Muscle layer of colon (tissue), 2 donors: ENCODE measurements around the gene BAHCC1.
A peak's percentile ranks its signal among the peaks of the same experiment; 100 is the strongest.

Experiments
- H3K27ac ChIP-seq: one replicate; pipeline ENCODE4 v1.7.0; 2013; ENCODE audit warnings: low read depth, mild to moderate bottlenecking, low read length, moderate library complexity
- H3K27me3 ChIP-seq, 2 donors: one replicate each; pipeline ENCODE4 v1.7.0; 2013; ENCODE audit warnings: low read length in 2 of 2, mild to moderate bottlenecking in 2 of 2; ENCODE audit not compliant: insufficient read depth in 2 of 2, control insufficient read depth in 1 of 2
- H3K36me3 ChIP-seq: one replicate; pipeline ENCODE4 v1.7.0; 2013; ENCODE audit warnings: mild to moderate bottlenecking, low read length; ENCODE audit not compliant: insufficient read depth
- H3K4me1 ChIP-seq: one replicate; pipeline ENCODE4 v1.7.0; 2013; ENCODE audit warnings: mild to moderate bottlenecking, low read length; ENCODE audit not compliant: insufficient read depth
- H3K4me3 ChIP-seq, 2 donors: one replicate each; pipeline ENCODE4 v1.7.0; 2013; ENCODE audit warnings: low read length in 2 of 2, low read depth in 1 of 2, mild to moderate bottlenecking in 1 of 2, moderate library complexity in 1 of 2
- H3K9ac ChIP-seq: one replicate; pipeline ENCODE4 v1.7.0; 2013; ENCODE audit warnings: low read length
- H3K9me3 ChIP-seq: one replicate; pipeline ENCODE4 v1.7.0; 2013; ENCODE audit warnings: mild to moderate bottlenecking, low read length
- donor health status: abdominal sarcoma.
- donor health status: Adenocarcinoma of cecum.

Gene BAHCC1

GRCh38 chr17:81494626-81495377 is 99.5 kb downstream of the BAHCC1 start:
- H3K4me1 ChIP-seq: no peaks in the 10 kb centered on the region
- no peaks in the 10 kb centered on the region for H3K9me3 ChIP-seq
- no peak overlapping the region for H3K4me3 ChIP-seq
- peaks cover 0 to 14% of the 10 kb centered on the region in 2 donors for H3K27me3 ChIP-seq
- no peaks in the 10 kb centered on the region for H3K36me3 ChIP-seq
- H3K27ac ChIP-seq: no peak overlapping the region
- H3K9ac ChIP-seq: no peak overlapping the region

DNA sequence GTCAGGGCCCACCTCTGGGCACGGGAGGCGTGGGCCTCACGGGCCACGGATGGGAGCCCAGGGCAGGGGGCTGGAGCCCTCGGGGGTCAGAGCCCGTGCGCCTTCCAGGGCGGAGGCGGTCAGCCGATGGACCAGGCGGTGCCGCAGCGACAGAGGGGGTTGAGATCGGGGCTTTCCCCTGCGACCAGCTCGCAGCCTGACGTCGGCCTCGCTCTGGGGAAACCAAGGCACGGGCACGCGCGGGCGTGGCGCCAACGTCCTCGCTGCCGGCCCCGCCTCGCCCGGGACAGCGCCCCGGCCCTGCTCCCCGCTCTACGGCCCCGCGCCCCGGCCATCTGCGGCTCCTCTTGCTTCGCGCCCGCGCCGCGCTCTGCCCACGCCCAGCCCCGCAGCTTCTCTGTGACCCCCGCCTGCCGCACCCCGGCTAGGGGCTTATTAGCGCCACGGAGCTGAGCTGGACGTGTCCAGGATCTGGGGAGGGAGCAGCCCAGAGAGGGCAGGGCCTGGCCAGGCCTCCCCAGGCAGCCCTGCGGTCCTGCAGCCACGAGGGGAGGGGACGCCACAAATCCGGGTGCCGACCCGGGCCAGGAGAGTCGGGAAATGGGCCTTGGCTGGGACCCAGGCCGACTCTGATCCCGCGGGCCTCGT is 103.8 kb downstream of the BAHCC1 start:
- H3K36me3 ChIP-seq: no peaks in the 10 kb centered on the region
- peaks cover 0 to 7% of the 10 kb centered on the region in 2 donors for H3K27me3 ChIP-seq
- no peak overlapping the region for H3K9ac ChIP-seq
- no peak overlapping the region for H3K27ac ChIP-seq
- no peaks in the 10 kb centered on the region for H3K9me3 ChIP-seq
- no peak overlapping the region for H3K4me3 ChIP-seq
- no peaks in the 10 kb centered on the region for H3K4me1 ChIP-seq

DNA sequence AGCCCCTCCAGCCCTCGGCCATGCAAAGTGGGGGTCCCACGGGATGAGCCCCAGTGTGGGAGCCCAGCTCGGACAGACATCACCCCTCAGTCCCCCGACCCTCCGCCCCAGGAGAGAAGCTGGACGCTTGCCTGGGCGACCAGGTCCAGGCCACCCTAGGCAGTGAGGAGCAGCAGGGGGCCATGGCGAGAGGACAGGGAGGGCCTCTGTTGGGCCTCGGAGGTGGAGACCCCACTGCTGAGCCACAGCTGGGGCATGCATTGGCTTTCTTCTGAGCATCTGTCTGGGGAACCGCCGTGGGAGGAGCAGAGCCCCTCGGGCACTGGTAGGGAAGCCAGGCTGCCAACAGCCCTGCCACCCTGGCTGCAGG is 104.3 kb downstream of the BAHCC1 start:
- H3K9me3 ChIP-seq: no peaks in the 10 kb centered on the region
- no peaks in the 10 kb centered on the region for H3K36me3 ChIP-seq
- no peak overlapping the region for H3K9ac ChIP-seq

GRCh38 chr17:81500047-81500446 is 104.8 kb downstream of the BAHCC1 start:
- Histone ChIP-seq H3K9me3 (no peaks in the 10 kb centered on the region), H3K4me3 (no peak overlapping the region), H3K9ac (no peak overlapping the region), H3K27me3 (no peaks in the 10 kb centered on the region), H3K27ac (no peak overlapping the region), H3K36me3 (no peaks in the 10 kb centered on the region), H3K4me1 (no peaks in the 10 kb centered on the region)

More for the DNA sequence above, 104.3 kb downstream of the BAHCC1 start:
- no peak overlapping the region for H3K27ac ChIP-seq
- H3K4me3 ChIP-seq: no peak overlapping the region
- H3K27me3 ChIP-seq: peaks cover 0 to 3% of the 10 kb centered on the region in 2 donors
- no peaks in the 10 kb centered on the region for H3K4me1 ChIP-seq

- Histone ChIP-seq H3K27ac (no peak overlapping the region), H3K36me3 (no peaks in the 10 kb centered on the region), H3K27me3 (no peaks in the 10 kb centered on the region), H3K4me1 (no peaks in the 10 kb centered on the region), H3K9ac (no peak overlapping the region), H3K4me3 (no peak overlapping the region), H3K9me3 (no peaks in the 10 kb centered on the region)
Measured at GRCh38 chr17:81502471-81503017, 107.3 kb downstream of the BAHCC1 start.

DNA sequence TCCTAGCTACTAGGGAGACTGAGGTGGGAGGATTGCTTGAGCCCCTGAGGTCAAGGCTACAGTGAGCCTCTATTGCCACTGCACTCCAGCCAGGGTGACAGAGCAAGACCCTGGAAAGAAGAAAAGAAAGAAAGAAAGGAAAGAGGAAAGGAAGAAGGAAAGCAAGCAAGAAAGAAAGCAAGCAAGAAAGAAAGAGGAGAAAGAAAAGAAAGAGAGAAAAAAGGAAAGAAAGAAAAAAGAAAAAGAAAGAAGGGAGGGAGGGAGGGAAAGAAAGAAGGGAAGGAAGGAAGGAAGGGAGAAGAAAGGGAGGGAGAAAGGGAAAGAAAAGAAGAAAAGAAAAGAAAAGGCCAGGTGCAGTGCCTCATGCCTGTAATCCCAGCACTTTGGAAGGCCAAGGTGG is 108.4 kb downstream of the BAHCC1 start:
- Histone ChIP-seq H3K9me3 (no peaks in the 10 kb centered on the region), H3K27ac (no peak overlapping the region), H3K4me1 (peaks cover 3% of the 10 kb centered on the region), H3K36me3 (peaks cover 2% of the 10 kb centered on the region), H3K9ac (no peak overlapping the region), H3K4me3 (no peak overlapping the region), H3K27me3 (no peaks in the 10 kb centered on the region)

GRCh38 chr17:81508639-81509206 is 113.5 kb downstream of the BAHCC1 start:
- Histone ChIP-seq H3K4me3 (peak overlapping the region; percentile 77 to 78), H3K9me3 (no peaks in the 10 kb centered on the region), H3K9ac (peak overlapping the region; percentile 85), H3K36me3 (peaks cover 38% of the 10 kb centered on the region), H3K4me1 (peaks cover 10% of the 10 kb centered on the region), H3K27me3 (no peaks in the 10 kb centered on the region), H3K27ac (peak overlapping the region; percentile 74)

- Histone ChIP-seq H3K4me3 (peak overlapping the region; percentile 77 to 78), H3K9ac (peak overlapping the region; percentile 85), H3K4me1 (peaks cover 10% of the 10 kb centered on the region), H3K27me3 (no peaks in the 10 kb centered on the region), H3K36me3 (peaks cover 38% of the 10 kb centered on the region), H3K9me3 (no peaks in the 10 kb centered on the region), H3K27ac (peak overlapping the region; percentile 74)
Measured at GRCh38 chr17:81509207-81509971, 114.1 kb downstream of the BAHCC1 start.

GRCh38 chr17:81509972-81510784 is 114.9 kb downstream of the BAHCC1 start:
- Histone ChIP-seq H3K4me3 (peak overlapping the region; percentile 77 to 78), H3K36me3 (peaks cover 38% of the 10 kb centered on the region), H3K4me1 (peaks cover 10% of the 10 kb centered on the region), H3K27ac (peak overlapping the region; percentile 90), H3K9me3 (no peaks in the 10 kb centered on the region), H3K9ac (peak overlapping the region; percentile 85), H3K27me3 (no peaks in the 10 kb centered on the region)

DNA sequence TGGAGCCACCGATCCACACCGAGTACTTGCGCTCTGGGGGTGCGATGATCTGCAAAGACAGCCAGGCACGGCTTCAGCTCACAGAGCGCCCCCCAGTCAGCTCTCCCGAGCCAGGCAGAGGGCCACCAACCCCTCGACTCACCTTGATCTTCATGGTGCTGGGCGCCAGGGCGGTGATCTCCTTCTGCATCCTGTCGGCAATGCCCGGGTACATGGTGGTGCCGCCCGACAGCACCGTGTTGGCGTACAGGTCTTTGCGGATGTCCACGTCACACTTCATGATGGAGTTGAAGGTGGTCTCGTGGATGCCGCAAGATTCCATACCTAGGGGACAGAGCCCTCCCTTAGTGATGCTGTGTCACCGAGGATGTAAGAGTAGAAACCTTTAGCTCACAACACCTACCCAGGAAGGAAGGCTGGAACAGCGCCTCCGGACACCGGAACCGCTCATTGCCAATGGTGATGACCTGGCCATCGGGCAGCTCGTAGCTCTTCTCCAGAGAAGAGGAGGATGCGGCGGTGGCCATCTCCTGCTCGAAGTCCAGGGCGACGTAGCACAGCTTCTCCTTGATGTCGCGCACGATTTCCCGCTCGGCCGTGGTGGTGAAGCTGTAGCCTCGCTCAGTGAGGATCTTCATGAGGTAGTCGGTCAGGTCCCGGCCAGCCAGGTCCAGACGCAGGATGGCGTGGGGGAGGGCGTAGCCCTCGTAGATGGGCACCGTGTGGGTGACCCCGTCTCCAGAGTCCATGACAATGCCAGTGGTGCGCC is 115.7 kb downstream of the BAHCC1 start:
- H3K27me3 ChIP-seq: no peaks in the 10 kb centered on the region
- H3K9me3 ChIP-seq: no peaks in the 10 kb centered on the region
- peaks cover 10% of the 10 kb centered on the region for H3K4me1 ChIP-seq
- H3K27ac ChIP-seq: peak overlapping the region; percentile 90
- peak overlapping the region; percentile 77 to 78 for H3K4me3 ChIP-seq
- peak overlapping the region; percentile 85 for H3K9ac ChIP-seq
- H3K36me3 ChIP-seq: peaks cover 38% of the 10 kb centered on the region
